Brain microvascular endothelial cell (primary cell): ENCODE results near the gene C1orf159.

Source experiments
- DNase-seq: peaks from one replicate; pipeline ENCODE4 v3.0.0-alpha.2; 2020
- H3K27ac ChIP-seq: fragments of 250-450 bp; sonication (Bioruptor Pico); 2 replicates; pipeline ENCODE4 v1.5.1; 2020; ENCODE audit warnings: mild to moderate bottlenecking, moderate library complexity
- H3K27me3 ChIP-seq: fragments of 250-450 bp; sonication (Bioruptor Pico); replicated peaks from 2 replicates; pipeline ENCODE4 v1.5.1; 2020; ENCODE audit warnings: mild to moderate bottlenecking
- H3K36me3 ChIP-seq: fragments of 250-450 bp; sonication (Bioruptor Pico); replicated peaks from 2 replicates; pipeline ENCODE4 v1.5.1; 2020; ENCODE audit warnings: mild to moderate bottlenecking
- H3K4me3 ChIP-seq: 2 replicates; pipeline ENCODE4 v1.5.1; 2011; ENCODE audit warnings: low read depth, mild to moderate bottlenecking, control low read depth, low read length, moderate library complexity
- CTCF ChIP-seq: IDR thresholded peaks from 2 replicates; pipeline ENCODE4 v1.5.1; 2011; ENCODE audit warnings: low read depth, mild to moderate bottlenecking, moderate library complexity, low read length, control low read depth, inconsistent platforms; ENCODE audit errors: missing control alignments
- in situ Hi-C: cut with HindIII; loops from 2 replicates; pipeline ENCODE4 v1.10.0; 2017; ENCODE audit warnings: low sequenced_read_pairs, low pct_ligation_motif_present

Gene C1orf159

GRCh38 chr1:1130206-1131120 is 14.6 kb upstream of the C1orf159 start:
- Histone ChIP-seq H3K4me3 (no peak overlapping the region), H3K27me3 (no peaks in the 10 kb centered on the region), H3K36me3 (no peaks in the 10 kb centered on the region), H3K27ac (no peak overlapping the region)
- TF ChIP-seq CTCF, result no peak
- DNase-seq, result no peak
- in situ Hi-C loops, result no loop called here

- H3K27ac ChIP-seq, result no peak overlapping the region
- no peaks in the 10 kb centered on the region for H3K27me3 ChIP-seq
- in situ Hi-C loops, result no loop called here
- TF ChIP-seq CTCF, result no peak
- no peak for DNase-seq
- H3K4me3 ChIP-seq, result no peak overlapping the region
- no peaks in the 10 kb centered on the region for H3K36me3 ChIP-seq
These were observed 13.5 kb upstream of the C1orf159 start for GRCh38 chr1:1129381-1129821.

- Histone ChIP-seq H3K27ac (no peak overlapping the region), H3K27me3 (no peaks in the 10 kb centered on the region), H3K4me3 (no peak overlapping the region), H3K36me3 (no peaks in the 10 kb centered on the region)
- TF ChIP-seq CTCF, result no peak
- no peak for DNase-seq
- in situ Hi-C loops, result no loop called here
These were observed 12.7 kb upstream of the C1orf159 start for GRCh38 chr1:1128454-1129139.

GRCh38 chr1:1127551-1128451 is 11.9 kb upstream of the C1orf159 start:
- in situ Hi-C loops, result no loop called here
- no peaks in the 10 kb centered on the region for H3K36me3 ChIP-seq
- H3K27me3 ChIP-seq, result no peaks in the 10 kb centered on the region
- no peak overlapping the region for H3K4me3 ChIP-seq
- no peak for DNase-seq
- TF ChIP-seq CTCF, result no peak
- H3K27ac ChIP-seq, result no peak overlapping the region

GRCh38 chr1:1125945-1126344 is 10.1 kb upstream of the C1orf159 start:
- in situ Hi-C loops, result no loop called here
- no peak for DNase-seq
- no peak for TF ChIP-seq CTCF
- no peak overlapping the region for H3K27ac ChIP-seq
- no peaks in the 10 kb centered on the region for H3K36me3 ChIP-seq
- no peaks in the 10 kb centered on the region for H3K27me3 ChIP-seq
- H3K4me3 ChIP-seq, result no peak overlapping the region
